Muscle layer of duodenum (tissue), 2 donors: ENCODE data around the gene NOX4.

ENCODE experiments used
- H3K27ac ChIP-seq: one replicate; pipeline ENCODE4 v1.7.0; 2013; ENCODE audit warnings: mild to moderate bottlenecking, low read length
- H3K27me3 ChIP-seq: one replicate; pipeline ENCODE4 v1.7.0; 2013; ENCODE audit warnings: low read depth, mild to moderate bottlenecking, control low read depth, low read length
- H3K36me3 ChIP-seq, 2 donors: one replicate each; pipeline ENCODE4 v1.7.0; 2013; ENCODE audit warnings: low read length in 2 of 2, control low read depth in 1 of 2, mild to moderate bottlenecking in 1 of 2; ENCODE audit not compliant: insufficient read depth in 2 of 2, control insufficient read depth in 1 of 2
- H3K4me1 ChIP-seq, 2 donors: one replicate each; pipeline ENCODE4 v1.7.0; 2013; ENCODE audit warnings: low read length in 2 of 2, mild to moderate bottlenecking in 2 of 2, control low read depth in 1 of 2, moderate library complexity in 1 of 2; ENCODE audit not compliant: insufficient read depth in 2 of 2, control insufficient read depth in 1 of 2
- H3K4me3 ChIP-seq, 2 donors: one replicate each; pipeline ENCODE4 v1.7.0; 2013; ENCODE audit warnings: low read length in 2 of 2, low read depth in 1 of 2, mild to moderate bottlenecking in 1 of 2
- H3K9me3 ChIP-seq, 2 donors: one replicate each; pipeline ENCODE4 v1.7.0; 2013; ENCODE audit warnings: low read length in 2 of 2, control low read depth in 1 of 2, mild to moderate bottlenecking in 1 of 2; ENCODE audit not compliant: control insufficient read depth in 1 of 2
- donor health status: healthy.

The NOX4 gene

DNA sequence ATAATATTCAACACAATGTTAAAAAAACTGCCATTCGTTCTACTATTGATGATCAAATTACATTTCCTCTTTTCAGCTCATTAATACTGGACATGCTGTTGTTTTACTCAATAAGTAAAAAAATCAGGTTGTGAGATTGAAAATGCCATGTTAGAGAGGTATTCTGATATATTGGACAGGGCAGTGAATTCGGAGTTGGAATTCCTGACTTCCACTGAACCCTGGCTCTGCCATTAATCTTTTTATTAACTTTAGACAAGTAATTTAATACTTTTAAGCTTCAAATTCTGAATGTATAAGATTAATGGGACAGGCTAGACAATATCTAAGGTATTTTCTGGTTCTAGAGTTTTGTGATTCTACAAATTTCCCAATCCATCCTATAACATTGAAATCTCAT lies 12.2 kb upstream of the NOX4 start:
- Histone ChIP-seq H3K36me3 (no peaks in the 10 kb centered on the region), H3K4me1 (no peaks in the 10 kb centered on the region), H3K9me3 (no peaks in the 10 kb centered on the region), H3K27me3 (no peaks in the 10 kb centered on the region), H3K27ac (no peak overlapping the region), H3K4me3 (no peak overlapping the region)

- Histone ChIP-seq H3K4me3 (no peak overlapping the region), H3K36me3 (no peaks in the 10 kb centered on the region), H3K4me1 (no peaks in the 10 kb centered on the region), H3K9me3 (no peaks in the 10 kb centered on the region), H3K27ac (no peak overlapping the region), H3K27me3 (no peaks in the 10 kb centered on the region)
These were observed 11.1 kb upstream of the NOX4 start for GRCh38 chr11:89502301-89502700.

GRCh38 chr11:89500336-89500735 lies 9.2 kb upstream of the NOX4 start:
- Histone ChIP-seq H3K27me3 (no peaks in the 10 kb centered on the region), H3K36me3 (no peaks in the 10 kb centered on the region), H3K4me1 (no peaks in the 10 kb centered on the region), H3K27ac (no peak overlapping the region), H3K4me3 (no peak overlapping the region), H3K9me3 (no peaks in the 10 kb centered on the region)

DNA sequence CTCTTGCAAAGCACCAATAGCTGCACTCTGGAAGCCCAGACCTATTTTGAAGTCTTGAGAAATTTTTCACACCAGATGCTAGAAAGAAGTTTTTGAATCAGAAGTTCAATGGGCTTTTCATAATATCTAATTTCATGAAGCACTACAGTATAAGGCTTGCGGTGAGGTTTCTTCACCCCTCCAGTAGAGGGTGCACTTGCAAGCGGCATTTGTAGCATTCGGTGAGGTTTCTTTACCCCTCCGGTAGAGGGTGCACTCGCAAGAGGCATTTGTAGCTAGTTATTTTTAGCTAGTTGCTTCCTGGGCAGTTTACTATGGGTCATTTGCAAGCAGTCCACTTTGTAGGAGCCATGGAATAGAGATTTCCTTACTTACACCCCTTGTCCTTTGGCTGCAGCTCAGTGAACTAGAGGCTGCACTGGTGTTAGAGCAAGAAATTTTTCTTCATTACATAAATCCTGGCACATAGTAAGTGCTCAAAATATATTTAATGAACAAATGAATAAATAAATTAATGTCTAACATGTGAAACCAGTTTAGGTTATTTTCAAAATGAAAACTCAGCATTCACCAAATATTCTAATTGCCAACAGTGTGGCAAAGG lies 7.8 kb upstream of the NOX4 start:
- H3K4me3 ChIP-seq: no peak overlapping the region
- no peaks in the 10 kb centered on the region for H3K9me3 ChIP-seq
- no peaks in the 10 kb centered on the region for H3K4me1 ChIP-seq
- no peaks in the 10 kb centered on the region for H3K27me3 ChIP-seq
- H3K36me3 ChIP-seq: no peaks in the 10 kb centered on the region
- no peak overlapping the region for H3K27ac ChIP-seq

- Histone ChIP-seq H3K9me3 (no peaks in the 10 kb centered on the region), H3K27me3 (no peaks in the 10 kb centered on the region), H3K4me1 (peaks cover 0 to 5% of the 10 kb centered on the region in 2 donors), H3K27ac (no peak overlapping the region), H3K36me3 (no peaks in the 10 kb centered on the region), H3K4me3 (no peak overlapping the region)
These were observed 4.8 kb upstream of the NOX4 start for GRCh38 chr11:89495951-89496350.

DNA sequence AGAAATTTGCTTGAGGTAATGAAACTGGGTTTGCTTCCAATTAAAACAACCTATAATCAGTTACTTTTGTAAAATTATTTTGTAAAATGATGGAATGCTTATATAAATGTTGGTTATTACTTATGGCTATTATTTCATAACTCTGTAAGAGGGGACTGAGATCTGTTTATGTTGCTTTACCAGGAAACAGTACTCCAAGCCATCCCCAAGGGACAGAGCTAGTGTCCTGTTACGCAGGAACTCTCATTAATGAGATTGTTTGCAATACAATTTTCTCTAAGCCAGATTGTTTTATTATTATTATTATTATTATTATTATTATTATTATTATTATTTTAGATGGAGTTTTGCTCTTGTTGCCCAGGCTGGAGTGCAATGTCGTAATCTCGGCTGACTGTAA lies 2.3 kb upstream of the NOX4 start:
- Histone ChIP-seq H3K4me3 (no peak overlapping the region), H3K27ac (no peak overlapping the region), H3K36me3 (no peaks in the 10 kb centered on the region), H3K27me3 (no peaks in the 10 kb centered on the region), H3K9me3 (no peaks in the 10 kb centered on the region), H3K4me1 (peaks cover 0 to 9% of the 10 kb centered on the region in 2 donors)

DNA sequence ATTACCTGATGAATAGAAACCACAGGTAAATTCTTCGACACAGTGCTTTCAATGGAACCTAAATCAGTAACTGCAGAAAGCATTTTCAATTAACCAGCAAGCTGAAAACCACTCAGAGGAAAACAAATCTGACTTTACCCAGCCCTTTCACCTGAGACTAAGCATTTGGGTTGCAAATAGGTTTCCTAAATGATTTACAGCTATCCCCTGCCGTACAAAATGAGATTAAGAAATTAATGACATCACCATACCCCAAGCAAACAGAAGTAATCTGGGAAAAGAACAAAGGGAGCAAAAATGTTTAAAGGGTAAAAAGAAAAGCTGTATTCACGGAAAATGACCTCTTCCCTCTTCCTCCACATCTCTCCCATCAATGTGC lies 584 bp downstream of the NOX4 start:
- Histone ChIP-seq H3K36me3 (no peaks in the 10 kb centered on the region), H3K9me3 (no peaks in the 10 kb centered on the region), H3K4me1 (peaks cover 0 to 9% of the 10 kb centered on the region in 2 donors), H3K4me3 (peak overlapping the region; percentile 46 to 63), H3K27me3 (no peaks in the 10 kb centered on the region), H3K27ac (no peak overlapping the region)

GRCh38 chr11:89489930-89490329 lies 1.2 kb downstream of the NOX4 start:
- H3K27me3 ChIP-seq: no peaks in the 10 kb centered on the region
- H3K9me3 ChIP-seq: no peaks in the 10 kb centered on the region
- H3K27ac ChIP-seq: no peak overlapping the region
- H3K36me3 ChIP-seq: no peaks in the 10 kb centered on the region
- H3K4me3 ChIP-seq: no peak overlapping the region
- H3K4me1 ChIP-seq: peaks cover 0 to 9% of the 10 kb centered on the region in 2 donors

GRCh38 chr11:89487016-89487415 lies 4.2 kb downstream of the NOX4 start:
- Histone ChIP-seq H3K9me3 (no peaks in the 10 kb centered on the region), H3K27ac (no peak overlapping the region), H3K36me3 (no peaks in the 10 kb centered on the region), H3K4me1 (peaks cover 0 to 9% of the 10 kb centered on the region in 2 donors), H3K27me3 (no peaks in the 10 kb centered on the region), H3K4me3 (no peak overlapping the region)

DNA sequence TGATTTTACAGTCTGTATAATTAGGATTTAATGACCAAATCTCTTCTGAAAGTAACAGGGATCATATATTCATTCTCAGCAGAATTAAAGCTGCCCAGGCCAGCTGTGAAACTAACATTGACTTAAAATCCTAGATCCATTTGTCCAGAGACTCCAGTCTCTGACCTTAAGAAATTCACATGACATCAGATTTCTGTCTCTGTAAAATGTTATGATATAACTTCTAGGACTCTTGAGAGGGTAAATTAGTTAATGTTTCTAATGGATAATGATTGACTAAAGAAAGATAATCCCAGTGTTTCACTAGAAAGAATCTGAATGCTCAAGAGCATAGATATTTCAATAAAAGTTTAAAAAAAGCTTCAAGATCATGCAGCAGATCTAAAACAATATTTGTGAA lies 6.3 kb downstream of the NOX4 start:
- Histone ChIP-seq H3K4me1 (no peaks in the 10 kb centered on the region), H3K27me3 (no peaks in the 10 kb centered on the region), H3K9me3 (no peaks in the 10 kb centered on the region), H3K36me3 (no peaks in the 10 kb centered on the region), H3K27ac (no peak overlapping the region), H3K4me3 (no peak overlapping the region)

GRCh38 chr11:89477175-89477574 lies 14.0 kb downstream of the NOX4 start:
- Histone ChIP-seq H3K36me3 (no peaks in the 10 kb centered on the region), H3K9me3 (no peaks in the 10 kb centered on the region), H3K4me1 (no peaks in the 10 kb centered on the region), H3K27ac (no peak overlapping the region), H3K27me3 (no peaks in the 10 kb centered on the region), H3K4me3 (no peak overlapping the region)

DNA sequence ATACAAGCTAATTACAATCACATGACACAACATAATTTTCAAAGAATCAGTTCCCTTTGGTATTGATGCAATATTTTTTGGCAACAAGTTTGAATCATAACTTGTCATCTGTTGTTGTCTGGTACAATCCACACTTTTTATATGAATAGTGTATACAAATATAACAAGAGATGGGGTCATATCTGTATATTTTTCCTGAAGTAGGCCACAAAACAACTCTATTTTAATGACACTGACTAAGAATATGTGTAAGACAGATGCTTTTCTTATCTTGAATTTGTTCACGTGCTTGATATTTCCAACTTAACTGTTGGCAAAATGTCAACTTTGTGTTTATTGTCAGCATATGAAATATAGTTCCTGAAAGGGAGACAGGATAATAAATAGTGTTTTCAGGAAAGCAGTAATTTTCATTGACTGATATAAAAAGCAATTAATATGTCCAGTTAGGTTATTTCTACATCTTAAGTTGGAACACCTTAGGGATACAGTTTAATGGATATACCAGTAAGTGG lies 27.9 kb downstream of the NOX4 start:
- H3K27me3 ChIP-seq: no peaks in the 10 kb centered on the region
- no peak overlapping the region for H3K4me3 ChIP-seq
- H3K27ac ChIP-seq: no peak overlapping the region
- no peaks in the 10 kb centered on the region for H3K4me1 ChIP-seq
- H3K36me3 ChIP-seq: no peaks in the 10 kb centered on the region
- H3K9me3 ChIP-seq: peaks cover 0 to 7% of the 10 kb centered on the region in 2 donors
